RWPE1 (cell line): ENCODE measurements around the gene TAPBP.
"Not testable (repeated sequence)": the region's sequence is repeated elsewhere in the genome, so short reads cannot be mapped to it uniquely, and the experiment has no call there.

Experiments used
- CTCF ChIA-PET: fragments of 350-600 bp; sonication (Branson Sonifier 250); formaldehyde crosslinking; extraction: SDS; loops from one replicate; lab custom pipeline; 2021; lab: Yijun Ruan, JAX
- POLR2A ChIA-PET: fragments of 400-600 bp; formaldehyde crosslinking; extraction: SDS; loops from one replicate; lab custom pipeline; 2020; ENCODE audit warnings: antibody characterized with exemption; ENCODE audit not compliant: low non-redundant PET; lab: Yijun Ruan, JAX
- DNase-seq: peaks from one replicate; pipeline ENCODE4 v3.0.0; 2012; ENCODE audit warnings: low spot score
- H3K27ac ChIP-seq: fragments of 450-650 bp; 2 replicates; pipeline ENCODE4 v1.5.1; 2017
- TF ChIP-seq, protein P1 (sequence below): fragments of 450-650 bp; conservative IDR thresholded peaks from 2 replicates; pipeline ENCODE4 v1.5.1; 2017; ENCODE audit warnings: low read depth, mild to moderate bottlenecking

Gene TAPBP

DNA sequence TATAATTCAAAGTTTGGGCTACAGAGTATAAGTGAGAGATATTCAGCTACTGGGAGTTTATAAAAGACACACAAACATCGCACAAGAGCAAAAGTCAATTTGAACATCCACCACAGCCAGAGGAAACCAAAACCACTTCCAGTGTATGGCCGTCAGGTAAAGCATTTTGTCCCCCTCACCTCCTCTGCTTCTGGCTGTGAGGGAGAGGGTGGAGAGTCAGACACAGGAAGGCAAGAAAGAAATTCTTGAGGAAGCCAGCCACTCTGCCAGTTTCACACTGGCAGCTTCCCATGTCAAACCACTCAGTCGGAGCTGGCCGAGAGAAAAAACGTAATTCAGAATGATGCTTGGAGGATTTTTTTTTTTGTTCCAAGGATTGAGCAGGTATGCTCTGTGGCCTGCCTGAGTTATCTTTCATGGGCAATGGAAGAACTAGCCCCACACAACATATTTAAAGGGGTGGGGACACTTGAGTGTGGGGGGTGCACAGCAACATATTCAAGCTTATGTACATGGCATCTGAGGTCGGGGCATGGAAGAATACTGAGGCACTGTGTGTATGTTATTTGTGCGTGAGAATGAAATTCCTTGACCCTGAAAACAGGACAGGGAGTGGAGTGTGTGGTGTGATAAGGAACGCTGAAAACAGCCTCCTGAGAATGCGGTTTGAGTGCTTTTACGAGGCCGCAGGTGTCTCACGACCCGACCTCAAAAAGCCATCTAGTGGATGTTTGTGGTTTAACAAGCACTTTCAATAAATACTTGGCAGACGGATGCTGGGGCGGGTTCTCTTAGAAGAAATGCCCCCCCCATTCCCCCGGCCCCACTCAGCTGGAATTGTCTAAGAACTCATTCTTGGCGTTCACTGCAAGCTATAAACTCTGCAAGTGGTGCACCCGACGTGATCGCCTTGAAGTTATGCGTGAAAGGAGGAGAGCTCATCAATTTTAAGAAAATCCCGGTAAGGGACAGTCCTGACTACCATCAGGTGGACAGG, 31.1 kb upstream of the TAPBP start:
- TF ChIP-seq, protein P1, sequence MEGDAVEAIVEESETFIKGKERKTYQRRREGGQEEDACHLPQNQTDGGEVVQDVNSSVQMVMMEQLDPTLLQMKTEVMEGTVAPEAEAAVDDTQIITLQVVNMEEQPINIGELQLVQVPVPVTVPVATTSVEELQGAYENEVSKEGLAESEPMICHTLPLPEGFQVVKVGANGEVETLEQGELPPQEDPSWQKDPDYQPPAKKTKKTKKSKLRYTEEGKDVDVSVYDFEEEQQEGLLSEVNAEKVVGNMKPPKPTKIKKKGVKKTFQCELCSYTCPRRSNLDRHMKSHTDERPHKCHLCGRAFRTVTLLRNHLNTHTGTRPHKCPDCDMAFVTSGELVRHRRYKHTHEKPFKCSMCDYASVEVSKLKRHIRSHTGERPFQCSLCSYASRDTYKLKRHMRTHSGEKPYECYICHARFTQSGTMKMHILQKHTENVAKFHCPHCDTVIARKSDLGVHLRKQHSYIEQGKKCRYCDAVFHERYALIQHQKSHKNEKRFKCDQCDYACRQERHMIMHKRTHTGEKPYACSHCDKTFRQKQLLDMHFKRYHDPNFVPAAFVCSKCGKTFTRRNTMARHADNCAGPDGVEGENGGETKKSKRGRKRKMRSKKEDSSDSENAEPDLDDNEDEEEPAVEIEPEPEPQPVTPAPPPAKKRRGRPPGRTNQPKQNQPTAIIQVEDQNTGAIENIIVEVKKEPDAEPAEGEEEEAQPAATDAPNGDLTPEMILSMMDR, result peak; percentile 79
- ChIA-PET CTCF (interaction anchor here (0.5 to 1.2 kb wide), 21 partner anchors 9 to 857 kb away, joined by 3 to 8 read pairs (median 3); no protein-coding TSS in a partner anchor), POLR2A (interaction anchor here (0.5 kb wide), 1 partner anchor 10 kb away, joined by 4 read pairs; no protein-coding TSS in a partner anchor)
- no peak overlapping the region for H3K27ac ChIP-seq
- peak; percentile 60 for DNase-seq

DNA sequence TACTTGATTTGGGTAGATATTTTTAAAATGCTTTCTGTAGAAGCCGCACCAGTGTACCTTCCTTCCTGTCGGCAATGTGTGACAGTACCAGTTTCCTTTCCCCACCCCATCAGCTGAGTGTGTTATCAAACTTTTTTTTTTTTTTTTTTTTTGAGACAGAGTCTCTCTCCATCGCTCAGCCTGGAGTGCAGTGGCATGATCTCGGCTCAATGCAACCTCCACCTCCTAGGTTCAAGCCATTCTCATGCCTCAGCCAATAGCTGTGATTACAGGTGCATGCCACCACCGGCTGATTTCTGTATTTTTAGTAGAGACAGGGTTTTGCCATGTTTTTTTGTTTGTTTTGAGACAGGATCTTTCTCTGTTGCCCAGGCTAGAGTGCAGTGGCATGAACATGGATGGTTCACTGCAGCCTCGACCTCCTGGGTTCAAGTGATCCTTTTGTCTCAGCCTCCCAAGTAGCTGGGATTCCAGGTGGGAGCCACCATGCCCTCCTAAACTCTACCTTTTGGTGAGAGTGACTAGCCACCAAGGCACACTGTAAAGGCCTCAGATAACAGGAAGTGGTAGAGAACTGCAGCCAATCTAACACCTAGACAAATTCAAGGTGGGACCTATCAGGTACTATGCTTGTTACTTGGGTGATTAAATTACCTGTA, 30.2 kb upstream of the TAPBP start:
- no peak overlapping the region for H3K27ac ChIP-seq
- TF ChIP-seq, protein P1, result no peak
- ChIA-PET CTCF (interaction anchor here (0.6 to 1.2 kb wide), 11 partner anchors 8 to 394 kb away, joined by 3 to 7 read pairs (median 3); no protein-coding TSS in a partner anchor), POLR2A (no interaction called here)
- no peak for DNase-seq

DNA sequence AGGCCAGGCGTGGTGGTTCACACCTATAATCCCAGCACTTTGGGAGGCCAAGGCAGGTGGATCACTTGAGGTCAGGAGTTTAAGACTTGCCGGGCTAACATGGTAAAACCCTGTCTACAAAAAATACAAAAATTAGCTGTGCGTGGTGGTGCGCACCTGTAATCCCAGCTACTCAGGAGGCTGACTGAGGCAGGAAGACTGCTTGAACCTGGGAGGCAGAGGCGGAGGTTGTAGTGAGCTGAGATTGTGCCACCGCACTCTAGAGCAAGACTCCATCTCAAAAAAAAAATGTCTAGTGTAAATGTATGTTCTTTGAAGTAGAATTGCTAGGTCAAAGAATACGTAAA, 29.7 kb upstream of the TAPBP start:
- DNase-seq, POLR2A ChIA-PET, H3K27ac ChIP-seq: not testable (repeated sequence)
- CTCF ChIA-PET, result interaction anchor here (0.6 to 1.2 kb wide), 4 partner anchors 8 to 64 kb away, joined by 3 read pairs; no protein-coding TSS in a partner anchor

DNA sequence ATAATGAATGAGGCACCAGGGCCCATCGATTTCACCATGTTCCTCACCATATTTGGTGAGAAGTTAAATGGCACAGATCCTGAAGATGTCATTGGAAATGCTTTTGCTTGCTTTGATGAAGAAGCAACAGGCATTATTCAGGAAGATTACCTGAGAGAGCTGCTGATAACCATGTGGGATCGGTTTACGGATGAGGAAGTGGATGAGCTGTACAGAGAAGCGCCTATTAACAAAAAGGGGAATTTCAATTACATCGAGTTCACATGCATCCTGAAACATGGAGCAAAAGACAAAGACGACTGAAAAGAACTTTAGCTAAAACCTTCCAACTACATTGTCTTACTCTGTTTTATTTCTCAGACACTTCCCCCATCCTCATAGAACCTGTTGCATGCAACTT, 25.3 kb upstream of the TAPBP start:
- TF ChIP-seq, protein P1, result no peak
- ChIA-PET CTCF (no interaction called here), POLR2A (no interaction called here)
- DNase-seq, result no peak
- H3K27ac ChIP-seq, result no peak overlapping the region

DNA sequence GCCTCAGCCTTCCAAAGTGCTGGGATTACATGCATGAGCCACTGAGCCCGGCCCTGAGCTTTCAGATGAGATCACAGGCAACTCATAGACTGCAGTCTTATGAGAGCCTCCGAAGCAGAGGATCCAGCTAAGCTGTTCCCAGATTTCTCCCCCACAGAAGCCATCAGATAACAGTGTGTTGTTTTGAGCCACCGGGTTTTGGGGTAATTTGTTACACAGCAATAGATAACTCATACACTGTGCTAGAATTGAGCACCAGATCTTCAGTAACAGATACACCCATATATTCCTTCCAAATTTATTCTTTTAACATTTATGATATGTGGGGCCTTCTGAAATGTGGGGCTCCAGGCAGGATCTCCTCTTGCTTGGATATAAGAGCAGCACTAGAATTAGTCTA, 22.6 kb upstream of the TAPBP start:
- no peak for DNase-seq
- TF ChIP-seq, protein P1, result no peak
- H3K27ac ChIP-seq, result no peak overlapping the region
- ChIA-PET CTCF (interaction anchor here (0.7 to 0.9 kb wide), 3 partner anchors 8 to 54 kb away, joined by 3 to 7 read pairs (median 3); no protein-coding TSS in a partner anchor), POLR2A (no interaction called here)

DNA sequence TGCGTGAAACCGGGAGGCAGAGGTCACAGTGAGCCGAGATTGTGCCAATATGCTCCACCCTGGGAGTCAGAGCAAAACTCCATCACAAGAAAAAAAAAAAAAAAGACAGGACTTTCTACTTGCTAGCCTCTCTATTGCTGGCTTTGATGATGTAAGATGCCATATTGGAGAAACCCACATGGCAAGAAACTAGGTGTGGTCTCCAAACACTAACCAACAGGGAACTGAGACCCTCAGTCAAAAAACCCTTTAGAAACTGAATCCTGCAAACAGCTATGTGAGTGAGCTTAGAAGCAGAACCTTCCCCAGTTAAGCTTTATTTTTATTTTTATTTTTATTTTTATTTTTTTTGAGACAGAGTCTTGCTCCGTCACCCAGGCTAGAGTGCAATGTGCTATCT, 22.0 kb upstream of the TAPBP start:
- TF ChIP-seq, protein P1, result no peak
- no peak for DNase-seq
- ChIA-PET POLR2A (no interaction called here), CTCF (interaction anchor here (0.8 to 0.9 kb wide), 2 partner anchors 9 to 55 kb away, joined by 3 to 7 read pairs; no protein-coding TSS in a partner anchor)
- H3K27ac ChIP-seq, result no peak overlapping the region
